SK-N-SH (cell line): ENCODE measurements around the gene ASB18.

Experiments used
- CTCF ChIP-seq: fragments of 200-600 bp; sonication (generic); IDR thresholded peaks from 2 replicates; pipeline ENCODE4 v1.6.1; 2017; ENCODE audit warnings: antibody characterized with exemption, mild to moderate bottlenecking, moderate library complexity
- MEF2A ChIP-seq: IDR thresholded peaks from 2 replicates; pipeline ENCODE4 v1.4.0; 2012; ENCODE audit warnings: low read depth, borderline replicate concordance
- POLR2AphosphoS5 ChIP-seq: IDR thresholded peaks from 2 replicates; pipeline ENCODE4 v1.6.1; 2012; ENCODE audit warnings: low read depth, low read length
- TEAD4 ChIP-seq: IDR thresholded peaks from 2 replicates; pipeline ENCODE4 v1.4.0; 2012; ENCODE audit warnings: mild to moderate bottlenecking, borderline replicate concordance; ENCODE audit not compliant: insufficient read depth

- no peak for TF ChIP-seq CTCF
- TF ChIP-seq TEAD4, result no peak
- TF ChIP-seq MEF2A, result no peak
- no peak for TF ChIP-seq POLR2AphosphoS5
Measured at GRCh38 chr2:236246711-236247246, 17.4 kb downstream of the ASB18 start.
